SK-N-SH (cell line): Measurements from ENCODE around the gene PIP4K2C.

Experiments used
- YY1 ChIP-seq: IDR thresholded peaks from 2 replicates; pipeline ENCODE4 v1.4.0; 2012; ENCODE audit warnings: low read depth, mild to moderate bottlenecking
- TF ChIP-seq, protein P1 (sequence below): fragments of 200-600 bp; sonication (generic); IDR thresholded peaks from 2 replicates; pipeline ENCODE4 v1.6.1; 2017; ENCODE audit warnings: antibody characterized with exemption, mild to moderate bottlenecking, moderate library complexity
- TF ChIP-seq, protein P2 (sequence below): IDR thresholded peaks from 2 replicates; pipeline ENCODE4 v1.4.0; 2012; ENCODE audit warnings: low read depth, borderline replicate concordance

DNA sequence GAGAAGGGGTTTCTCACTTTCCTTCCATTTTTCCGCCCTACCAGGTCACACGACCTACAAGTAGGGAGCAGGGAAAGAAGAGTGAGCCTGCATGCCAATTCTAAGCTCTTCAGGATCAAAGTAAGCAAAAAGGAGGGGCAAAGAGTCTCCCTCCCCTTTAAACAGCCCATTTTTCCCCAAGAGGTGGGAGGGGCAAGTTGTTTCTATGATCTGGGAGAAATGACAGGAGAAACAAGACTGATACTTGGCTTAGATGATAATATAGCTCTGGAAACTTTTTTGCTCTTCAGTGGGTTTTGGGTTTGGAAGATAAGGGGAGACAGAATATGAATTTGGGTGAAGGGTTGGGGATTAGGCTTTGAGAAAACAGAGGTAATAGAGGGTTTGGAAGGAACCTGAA lies 15.4 kb downstream of the PIP4K2C start:
- TF ChIP-seq, protein P1, sequence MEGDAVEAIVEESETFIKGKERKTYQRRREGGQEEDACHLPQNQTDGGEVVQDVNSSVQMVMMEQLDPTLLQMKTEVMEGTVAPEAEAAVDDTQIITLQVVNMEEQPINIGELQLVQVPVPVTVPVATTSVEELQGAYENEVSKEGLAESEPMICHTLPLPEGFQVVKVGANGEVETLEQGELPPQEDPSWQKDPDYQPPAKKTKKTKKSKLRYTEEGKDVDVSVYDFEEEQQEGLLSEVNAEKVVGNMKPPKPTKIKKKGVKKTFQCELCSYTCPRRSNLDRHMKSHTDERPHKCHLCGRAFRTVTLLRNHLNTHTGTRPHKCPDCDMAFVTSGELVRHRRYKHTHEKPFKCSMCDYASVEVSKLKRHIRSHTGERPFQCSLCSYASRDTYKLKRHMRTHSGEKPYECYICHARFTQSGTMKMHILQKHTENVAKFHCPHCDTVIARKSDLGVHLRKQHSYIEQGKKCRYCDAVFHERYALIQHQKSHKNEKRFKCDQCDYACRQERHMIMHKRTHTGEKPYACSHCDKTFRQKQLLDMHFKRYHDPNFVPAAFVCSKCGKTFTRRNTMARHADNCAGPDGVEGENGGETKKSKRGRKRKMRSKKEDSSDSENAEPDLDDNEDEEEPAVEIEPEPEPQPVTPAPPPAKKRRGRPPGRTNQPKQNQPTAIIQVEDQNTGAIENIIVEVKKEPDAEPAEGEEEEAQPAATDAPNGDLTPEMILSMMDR: no peak
- TF ChIP-seq, protein P2, sequence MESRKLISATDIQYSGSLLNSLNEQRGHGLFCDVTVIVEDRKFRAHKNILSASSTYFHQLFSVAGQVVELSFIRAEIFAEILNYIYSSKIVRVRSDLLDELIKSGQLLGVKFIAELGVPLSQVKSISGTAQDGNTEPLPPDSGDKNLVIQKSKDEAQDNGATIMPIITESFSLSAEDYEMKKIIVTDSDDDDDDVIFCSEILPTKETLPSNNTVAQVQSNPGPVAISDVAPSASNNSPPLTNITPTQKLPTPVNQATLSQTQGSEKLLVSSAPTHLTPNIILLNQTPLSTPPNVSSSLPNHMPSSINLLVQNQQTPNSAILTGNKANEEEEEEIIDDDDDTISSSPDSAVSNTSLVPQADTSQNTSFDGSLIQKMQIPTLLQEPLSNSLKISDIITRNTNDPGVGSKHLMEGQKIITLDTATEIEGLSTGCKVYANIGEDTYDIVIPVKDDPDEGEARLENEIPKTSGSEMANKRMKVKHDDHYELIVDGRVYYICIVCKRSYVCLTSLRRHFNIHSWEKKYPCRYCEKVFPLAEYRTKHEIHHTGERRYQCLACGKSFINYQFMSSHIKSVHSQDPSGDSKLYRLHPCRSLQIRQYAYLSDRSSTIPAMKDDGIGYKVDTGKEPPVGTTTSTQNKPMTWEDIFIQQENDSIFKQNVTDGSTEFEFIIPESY: no peak
- no peak for TF ChIP-seq YY1
